Fibroblast of gingiva (primary cell): ENCODE measurements around the gene SLC2A4RG.

Source experiments
- DNase-seq: peaks from one replicate; pipeline ENCODE4 v3.0.0-alpha.2; 2011; ENCODE audit warnings: low read depth

The SLC2A4RG gene

DNA sequence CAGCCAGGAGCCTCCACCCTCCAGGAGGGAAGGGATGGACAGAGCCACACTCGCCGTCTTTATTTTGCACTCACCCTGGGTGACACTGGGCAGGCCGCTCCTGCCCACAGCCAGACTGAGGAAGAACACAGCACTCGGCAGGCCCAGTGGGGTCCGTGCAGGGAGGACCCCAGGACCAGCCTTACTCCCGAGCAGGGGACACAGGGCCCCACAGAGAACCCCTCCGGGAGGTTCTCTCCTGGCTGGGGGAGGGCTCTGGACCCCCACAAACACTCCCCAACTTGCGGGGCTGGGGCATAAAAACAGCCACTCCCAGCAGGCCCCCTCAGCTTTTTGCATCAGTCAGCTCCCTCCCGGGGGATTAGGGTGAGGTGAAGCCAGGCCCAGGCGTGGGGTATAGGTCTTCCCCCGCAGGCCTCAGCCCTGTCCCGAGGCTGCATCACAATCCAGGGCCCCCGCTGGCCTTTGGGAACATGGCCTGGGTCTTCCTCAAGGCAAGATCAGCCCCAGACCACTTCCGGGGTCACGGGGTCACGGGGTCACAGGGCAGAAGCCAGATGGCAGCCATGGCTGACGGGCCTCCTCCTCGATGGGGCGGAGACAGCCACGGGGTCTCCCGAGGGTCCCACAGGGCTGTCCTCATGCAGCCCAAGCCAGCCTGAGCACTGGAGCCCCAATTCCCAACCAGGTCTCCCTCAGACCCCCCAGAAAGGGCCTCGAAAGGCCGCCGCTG lies 39.9 kb upstream of the SLC2A4RG start:
- DNase-seq: no peak

DNA sequence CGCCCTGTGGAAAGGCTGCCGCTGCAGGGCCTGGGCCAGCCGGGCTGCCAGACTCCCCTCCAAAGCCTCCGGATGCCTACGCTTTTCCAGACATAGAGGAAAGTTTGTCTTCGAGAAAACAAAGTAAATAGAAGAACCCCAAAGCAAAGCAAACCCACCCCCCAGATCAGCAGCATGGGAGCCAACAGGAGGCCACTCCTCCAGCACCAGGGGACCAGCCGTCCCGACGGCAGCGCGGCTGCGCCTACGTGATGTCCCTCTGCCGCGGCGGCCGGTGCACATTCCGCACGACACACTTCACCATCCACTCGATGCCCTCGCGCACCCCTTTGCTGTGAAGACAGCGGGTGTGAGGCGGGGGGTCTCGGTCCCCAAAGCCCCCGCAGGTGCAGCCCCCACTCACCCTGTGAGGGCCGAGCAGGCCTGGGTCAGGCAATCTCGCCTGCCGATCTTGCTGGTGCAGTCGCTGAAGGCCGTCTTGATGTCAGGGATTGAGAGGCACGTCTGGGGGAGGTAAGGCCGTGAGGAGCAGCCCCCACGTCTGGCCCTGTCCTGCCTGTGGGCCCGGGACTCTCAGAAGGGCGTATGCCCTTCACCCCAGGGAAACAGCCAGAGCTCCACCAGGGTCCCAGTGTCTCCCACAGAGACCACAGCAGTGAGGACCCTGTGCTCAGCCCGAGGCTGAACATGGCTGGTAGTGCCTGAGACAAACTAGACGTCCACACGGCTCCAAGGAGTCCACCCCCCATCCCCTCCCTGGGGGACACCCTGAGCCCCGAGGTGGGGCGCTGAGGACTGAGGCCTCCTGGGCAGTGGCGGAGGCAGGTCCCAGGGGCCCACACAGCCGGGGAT lies 39.2 kb upstream of the SLC2A4RG start:
- no peak for DNase-seq

- DNase-seq: no peak
Measured at GRCh38 chr20:63701051-63701328, 38.6 kb upstream of the SLC2A4RG start.

DNA sequence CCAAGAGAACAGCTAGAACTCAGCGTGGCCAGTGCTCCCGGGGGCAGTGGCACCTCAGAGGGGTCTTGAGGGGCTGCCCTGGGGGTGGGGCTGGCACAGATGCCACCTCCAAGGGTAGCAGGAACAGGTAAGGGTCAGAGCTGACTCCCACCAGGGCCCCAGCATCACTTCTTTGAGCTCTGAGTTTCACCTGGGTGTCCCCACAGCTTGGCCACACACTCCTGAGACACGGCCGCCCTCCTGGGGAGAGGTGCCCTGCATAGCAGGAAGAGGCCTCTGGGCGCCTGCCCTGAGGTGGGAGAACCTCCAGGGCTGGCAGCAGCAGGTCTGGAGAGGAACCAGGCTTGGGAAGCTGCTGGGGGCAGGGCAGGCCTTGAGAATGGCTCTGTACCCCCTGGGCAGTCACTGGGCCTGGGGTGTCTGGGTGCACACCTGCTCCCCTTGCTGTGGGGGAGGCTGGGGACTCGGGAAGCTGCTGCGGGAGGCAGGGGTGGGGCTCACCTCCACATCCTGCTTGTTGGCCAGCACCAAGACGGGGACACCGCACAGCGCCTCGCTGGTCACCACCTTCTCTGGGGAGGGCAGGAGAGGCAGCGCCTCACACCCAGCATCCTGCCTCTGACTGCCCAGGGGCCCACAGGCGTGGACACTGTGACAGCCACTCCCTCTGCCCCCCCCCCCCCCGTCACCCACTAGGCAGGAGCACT lies 38.1 kb upstream of the SLC2A4RG start:
- DNase-seq: no peak

DNA sequence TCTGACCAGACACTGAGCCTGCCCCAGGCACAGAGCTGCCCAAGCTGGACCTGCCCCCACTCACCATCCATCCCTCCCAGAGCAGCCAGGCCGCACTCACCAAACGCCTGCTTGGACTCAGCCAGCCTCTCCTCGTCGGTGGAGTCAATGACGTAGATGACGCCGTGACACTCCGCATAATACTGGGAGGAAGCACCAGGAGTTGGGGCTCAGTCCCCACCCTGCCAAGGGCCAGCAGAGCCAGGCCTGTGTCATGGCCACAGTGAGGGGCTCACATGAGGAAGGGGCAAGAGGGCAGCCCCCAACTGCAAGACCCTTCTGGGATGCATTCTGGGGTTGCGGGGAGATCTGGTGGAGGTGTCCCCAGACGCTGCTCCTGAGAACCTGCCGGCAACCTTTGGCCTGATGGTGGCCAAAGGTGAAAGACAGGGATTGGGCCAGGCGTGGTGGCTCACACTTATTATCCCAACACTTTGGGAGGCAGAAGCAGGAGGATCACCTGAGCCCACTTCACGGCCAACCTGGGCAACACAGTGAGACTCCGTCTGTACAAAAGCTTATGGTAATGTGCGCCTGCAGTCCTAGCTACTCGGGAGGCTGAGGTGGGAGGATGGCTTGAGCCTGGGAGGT lies 37.4 kb upstream of the SLC2A4RG start:
- no peak for DNase-seq

DNA sequence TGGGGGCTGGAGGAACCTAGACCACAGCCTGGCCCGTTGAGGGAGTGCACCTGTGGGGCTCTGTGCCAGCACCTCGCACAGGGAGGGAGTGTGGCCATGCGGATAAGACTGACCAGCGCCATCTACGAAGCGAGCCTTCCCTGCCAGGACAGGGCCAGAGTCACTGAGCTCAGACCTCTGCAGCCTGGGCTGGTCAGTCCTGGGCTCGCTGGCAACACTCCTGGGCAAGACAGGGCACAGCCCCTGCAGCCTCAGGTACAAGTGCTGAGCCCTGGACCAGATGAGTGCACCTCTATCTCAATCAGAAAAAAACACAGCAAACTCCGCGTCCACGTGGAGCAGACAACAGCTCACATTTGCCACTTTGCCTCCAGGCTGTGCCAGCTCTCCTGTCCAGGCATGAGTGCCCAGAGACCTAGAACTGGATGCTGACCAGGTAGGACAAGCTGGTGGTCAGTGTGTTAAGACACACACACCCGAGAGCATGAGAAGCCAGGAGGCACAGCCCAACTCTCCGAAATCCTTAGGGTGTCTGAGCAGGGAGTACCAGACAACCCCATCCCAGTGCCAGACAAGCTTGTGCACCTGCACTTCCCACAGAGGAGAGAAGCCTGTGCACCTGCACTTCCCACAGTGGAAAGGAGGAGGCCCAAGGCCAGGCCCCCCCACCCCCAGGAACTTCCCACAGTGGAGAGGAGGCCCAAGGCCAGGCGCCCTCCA lies 36.7 kb upstream of the SLC2A4RG start:
- DNase-seq: no peak

DNA sequence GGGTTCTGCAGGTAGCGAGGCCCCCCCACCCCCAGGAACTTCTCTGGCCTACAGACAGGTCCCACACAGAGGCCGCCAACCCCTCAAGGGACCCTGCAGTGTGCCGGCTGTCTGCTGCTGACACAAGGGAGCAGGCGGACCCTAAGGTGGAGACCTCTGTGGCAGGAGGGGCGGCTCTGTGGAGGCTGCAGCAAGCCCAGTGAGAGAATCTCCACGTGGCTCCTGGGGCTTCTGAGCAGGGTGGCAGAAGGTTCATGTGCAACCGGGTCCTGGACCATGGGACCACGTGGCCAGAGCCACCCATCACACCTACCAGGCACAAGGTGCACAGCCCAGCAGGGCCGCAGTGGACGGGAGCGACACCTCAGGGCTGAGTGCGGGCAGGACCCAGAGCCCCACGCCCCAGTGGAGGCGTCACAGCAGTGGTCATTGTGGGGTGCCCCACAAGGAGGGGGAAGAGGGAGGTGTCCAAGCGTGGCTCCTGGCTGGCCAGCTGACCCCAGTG lies 36.1 kb upstream of the SLC2A4RG start:
- DNase-seq: no peak

- DNase-seq: no peak
Measured at GRCh38 chr20:63703976-63704748, 35.4 kb upstream of the SLC2A4RG start.

GRCh38 chr20:63704749-63705117 lies 34.8 kb upstream of the SLC2A4RG start:
- DNase-seq: no peak

- DNase-seq: no peak
Measured at GRCh38 chr20:63705232-63706026, 34.1 kb upstream of the SLC2A4RG start.

GRCh38 chr20:63706027-63706695 lies 33.4 kb upstream of the SLC2A4RG start:
- DNase-seq: no peak

DNA sequence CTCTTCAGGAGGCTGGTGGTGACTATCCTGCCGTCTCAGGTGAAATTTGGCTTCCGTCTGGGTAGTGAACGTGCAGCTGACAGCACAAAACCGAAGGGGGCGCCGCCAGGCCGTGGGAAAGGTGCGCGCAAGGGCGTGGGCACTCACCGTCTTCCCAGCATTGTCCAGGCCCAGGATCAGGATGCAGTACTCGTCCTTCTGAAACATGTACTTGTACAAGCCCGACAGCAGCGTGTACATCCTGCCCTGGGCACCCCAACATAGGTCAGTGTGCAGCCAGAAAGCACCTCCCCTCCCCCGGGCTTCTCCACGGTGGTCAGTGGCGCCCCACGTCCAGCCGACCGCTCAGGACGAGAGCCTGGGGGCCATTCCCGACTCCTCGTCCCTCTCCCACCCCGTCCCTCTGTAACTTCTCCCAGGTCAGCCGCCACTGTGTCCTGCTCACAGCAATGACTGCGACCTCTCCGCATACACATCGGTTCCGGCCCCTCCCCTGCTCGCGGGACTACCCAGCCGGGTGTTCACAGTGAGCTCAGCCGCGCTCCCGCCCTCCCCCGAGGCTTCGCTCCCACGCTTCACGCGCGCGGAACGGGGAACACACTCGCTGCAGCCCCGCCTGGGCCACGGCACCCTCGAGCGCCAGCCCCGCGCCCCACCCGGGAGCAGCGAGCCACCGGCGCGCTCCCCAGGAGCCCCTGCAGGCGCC lies 32.6 kb upstream of the SLC2A4RG start:
- no peak for DNase-seq

GRCh38 chr20:63707558-63708300 lies 31.8 kb upstream of the SLC2A4RG start, which contains the start of the genes ARFRP1 and ZGPAT:
Gene ARFRP1 (minus strand): TSS chr20:63707976. CDS start chr20:63707091, 885 bp downstream.
Gene ZGPAT (plus strand): TSS chr20:63708039. CDS start chr20:63708581, 542 bp downstream.
- DNase-seq: peak; percentile 82

DNA sequence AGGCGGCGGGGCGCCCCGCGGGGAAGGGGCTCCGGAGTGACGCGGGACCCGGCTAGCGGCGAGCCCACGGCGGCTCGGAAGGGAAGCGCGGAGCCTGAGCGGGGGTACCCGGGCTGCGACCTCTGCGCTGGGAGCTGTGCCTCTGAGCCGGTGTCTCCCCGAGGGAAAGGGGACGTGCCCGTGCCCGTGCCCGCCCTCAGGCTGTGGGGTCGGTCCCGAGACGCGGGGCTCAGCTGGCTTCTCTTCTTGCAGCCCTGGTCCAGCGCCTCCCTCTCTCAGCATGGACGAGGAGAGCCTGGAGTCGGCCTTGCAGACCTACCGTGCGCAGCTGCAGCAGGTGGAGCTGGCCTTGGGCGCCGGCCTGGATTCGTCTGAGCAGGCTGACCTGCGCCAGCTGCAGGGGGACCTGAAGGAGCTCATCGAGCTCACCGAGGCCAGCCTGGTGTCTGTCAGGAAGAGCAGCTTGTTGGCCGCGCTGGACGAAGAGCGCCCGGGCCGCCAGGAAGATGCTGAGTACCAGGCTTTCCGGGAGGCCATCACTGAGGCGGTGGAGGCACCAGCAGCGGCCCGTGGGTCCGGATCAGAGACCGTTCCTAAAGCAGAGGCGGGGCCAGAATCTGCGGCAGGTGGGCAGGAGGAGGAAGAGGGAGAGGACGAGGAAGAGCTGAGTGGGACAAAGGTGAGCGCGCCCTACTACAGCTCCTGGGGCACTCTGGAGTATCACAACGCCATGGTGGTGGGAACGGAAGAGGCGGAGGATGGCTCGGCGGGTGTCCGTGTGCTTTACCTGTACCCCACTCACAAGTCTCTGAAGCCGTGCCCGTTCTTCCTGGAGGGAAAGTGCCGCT lies 31.1 kb upstream of the SLC2A4RG start:
- DNase-seq: no peak

GRCh38 chr20:63709149-63709527 lies 30.4 kb upstream of the SLC2A4RG start:
- DNase-seq: no peak

DNA sequence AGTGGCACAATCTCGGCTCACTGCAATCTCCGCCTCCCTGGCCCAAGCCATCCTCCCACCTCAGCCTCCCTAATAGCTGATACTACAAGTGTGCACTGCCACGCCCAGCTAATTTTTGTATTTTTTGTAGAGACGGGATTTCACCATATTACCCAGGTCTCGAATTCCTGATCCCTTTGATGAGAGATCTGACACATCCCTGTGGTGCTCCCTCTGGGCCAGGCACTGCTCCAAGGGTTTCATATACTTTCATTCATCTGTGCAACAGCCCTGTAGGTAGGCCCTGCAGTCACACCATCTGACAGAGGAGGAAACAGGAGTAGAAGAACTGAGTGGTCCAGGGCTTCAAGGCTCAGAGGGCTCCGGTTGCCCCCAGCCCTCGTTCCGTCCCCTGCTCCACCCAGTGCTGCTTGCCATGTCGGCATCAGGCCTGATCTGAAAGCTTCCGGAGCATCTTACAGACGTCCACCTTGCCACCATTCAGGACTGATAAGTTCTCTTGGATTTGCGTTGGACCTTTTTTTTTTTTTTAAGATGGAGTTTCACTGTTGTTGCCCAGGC lies 28.4 kb upstream of the SLC2A4RG start:
- no peak for DNase-seq

GRCh38 chr20:63712191-63712590 lies 27.4 kb upstream of the SLC2A4RG start:
- DNase-seq: no peak
